ENCODE results near the gene DGLUCY.
"Not testable (repeated sequence)": the region's sequence is repeated elsewhere in the genome, so short reads cannot be mapped to it uniquely, and the experiment has no call there.

Gene DGLUCY

GRCh38 chr14:91112194-91112593 lies 1.7 kb upstream of the DGLUCY start:
- no peak for DNase-seq

DNA sequence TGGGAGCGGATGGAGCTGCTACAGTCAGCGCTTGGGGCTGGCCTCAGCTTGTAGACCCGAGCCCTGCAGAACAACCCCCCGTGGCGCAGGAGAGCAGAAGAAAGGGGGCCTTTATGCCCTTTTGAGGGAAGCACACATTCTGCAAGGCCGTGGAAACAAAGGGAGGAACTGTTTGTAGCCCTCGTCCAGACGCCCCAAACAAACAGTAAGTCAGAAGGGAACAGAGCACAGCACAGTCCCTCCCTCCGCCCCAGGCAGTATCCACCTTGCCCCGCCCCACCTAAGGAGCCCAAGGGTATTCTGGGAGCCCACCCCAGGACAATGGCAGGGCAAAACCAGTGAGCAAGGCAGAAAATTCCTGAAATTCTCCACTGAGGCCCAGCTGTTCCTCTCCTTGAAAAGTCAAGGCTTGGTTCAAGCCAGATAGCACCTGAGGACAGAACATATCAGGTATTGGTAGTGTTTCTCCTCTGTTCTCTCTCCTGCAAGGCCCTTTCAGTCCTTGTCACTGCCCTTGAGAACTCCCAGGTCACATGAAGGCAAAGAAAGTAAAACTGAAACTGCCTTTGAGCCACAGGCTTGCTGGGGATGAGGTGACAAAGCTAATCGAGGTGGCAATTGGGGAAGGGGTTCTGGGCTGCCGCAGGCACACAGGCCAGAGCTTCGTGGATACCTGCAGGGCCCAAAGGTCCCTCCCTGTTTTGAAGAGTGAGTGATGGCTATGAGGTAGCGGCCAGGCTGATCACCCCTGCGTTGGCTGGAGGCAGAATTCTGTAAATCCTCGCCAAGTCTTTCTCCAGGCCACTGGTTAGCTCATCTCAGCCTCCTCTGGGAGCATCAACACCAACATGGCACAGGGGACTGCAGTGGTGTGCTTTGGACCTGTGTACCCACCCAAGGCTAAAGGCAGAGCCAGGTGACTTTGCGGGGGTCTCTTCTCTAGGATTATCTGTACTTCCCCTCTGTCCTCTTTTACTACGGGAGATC lies 499 bp downstream of the DGLUCY start:
- DNase-seq = peak; percentile 86

- no peak for DNase-seq
Observed at GRCh38 chr14:91115986-91116770, 2.3 kb downstream of the DGLUCY start.

DNA sequence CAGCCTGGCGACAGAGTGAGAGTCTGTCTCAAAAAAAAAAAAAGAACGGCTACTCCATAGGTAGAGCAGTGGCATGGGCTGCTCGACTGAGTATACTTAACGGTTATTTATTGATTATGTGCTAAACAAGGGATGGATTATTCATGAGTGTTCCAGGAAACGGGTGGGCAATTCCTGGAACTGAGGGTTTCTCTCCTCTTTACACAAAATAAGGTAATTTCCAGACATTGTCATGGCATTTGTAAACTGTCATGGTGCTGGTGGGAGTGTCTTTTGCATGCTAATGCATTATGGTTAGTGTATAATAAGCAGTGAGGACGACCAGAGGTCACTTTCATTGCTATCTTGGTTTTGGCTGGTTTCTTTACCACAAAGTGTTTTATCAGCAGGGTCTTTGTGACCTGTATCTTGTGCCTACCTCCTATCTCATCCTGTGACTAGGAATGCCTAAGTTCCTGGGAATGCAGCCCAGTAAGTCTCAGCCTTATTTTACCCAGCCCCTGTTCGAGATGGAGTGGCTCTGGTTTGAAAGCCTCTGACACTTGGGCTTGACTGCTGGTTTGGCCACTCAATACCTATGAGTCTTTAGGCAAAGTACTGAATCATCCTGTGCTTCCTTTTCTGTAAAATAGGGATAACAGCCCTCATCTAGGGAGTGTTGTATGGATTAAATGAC lies 3.2 kb downstream of the DGLUCY start:
- no peak for DNase-seq

DNA sequence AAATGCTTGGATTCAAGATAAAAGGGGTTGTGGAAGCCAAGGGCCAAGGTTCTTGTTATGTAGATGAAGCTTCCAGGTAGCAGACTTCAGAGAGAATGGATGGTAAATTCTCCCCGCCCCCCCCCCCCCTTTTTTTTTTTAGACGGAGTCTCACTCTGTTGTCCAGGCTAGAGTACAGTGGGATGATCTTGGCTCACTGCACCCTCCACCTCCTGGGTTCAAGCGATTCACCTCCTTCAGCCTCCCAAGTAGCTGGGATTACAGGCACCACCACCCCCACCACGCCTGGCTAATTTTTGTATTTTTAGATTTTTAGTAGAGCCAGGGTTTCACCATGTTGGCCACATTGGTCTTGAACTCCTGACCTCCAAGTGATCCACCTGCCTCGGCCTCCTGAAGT lies 4.1 kb downstream of the DGLUCY start:
- DNase-seq = no peak

GRCh38 chr14:91118511-91119068 lies 4.7 kb downstream of the DGLUCY start:
- no peak for DNase-seq

DNA sequence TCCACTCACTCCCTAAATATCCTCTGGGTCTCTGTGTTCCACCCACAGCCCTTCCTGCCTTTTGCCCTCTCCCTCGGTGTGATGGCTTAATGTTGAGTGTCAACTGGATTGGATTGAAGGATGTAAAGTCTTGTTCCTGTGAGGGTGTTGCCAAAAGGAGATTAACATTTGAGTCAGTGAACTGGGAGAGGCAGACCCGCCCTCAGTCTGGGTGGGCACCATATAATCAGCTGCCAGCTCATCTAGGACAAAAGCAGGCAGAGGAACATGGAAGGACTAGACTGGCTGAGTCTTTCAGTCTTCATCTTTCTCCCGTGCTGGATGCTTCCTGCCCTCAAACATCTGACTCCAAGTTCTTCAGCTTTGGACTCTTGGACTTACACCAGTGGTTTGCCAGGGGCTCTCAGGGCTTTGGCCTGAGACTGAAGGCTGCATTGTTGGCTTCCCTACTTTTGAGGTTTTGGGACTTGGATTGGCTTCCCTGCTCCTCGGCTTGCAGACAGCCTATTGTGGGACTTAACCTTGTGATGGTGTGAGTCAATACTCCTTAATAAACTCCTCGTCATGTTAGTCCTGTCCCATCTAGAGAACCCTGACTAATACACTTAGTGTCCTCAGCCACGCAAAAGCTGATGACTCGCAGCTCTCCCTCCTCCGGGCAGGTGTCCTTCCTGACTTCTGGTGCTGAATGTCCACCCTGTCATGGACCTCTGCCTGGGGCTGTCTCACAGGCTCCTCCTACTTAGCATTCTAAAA lies 5.9 kb downstream of the DGLUCY start:
- no peak for DNase-seq

DNA sequence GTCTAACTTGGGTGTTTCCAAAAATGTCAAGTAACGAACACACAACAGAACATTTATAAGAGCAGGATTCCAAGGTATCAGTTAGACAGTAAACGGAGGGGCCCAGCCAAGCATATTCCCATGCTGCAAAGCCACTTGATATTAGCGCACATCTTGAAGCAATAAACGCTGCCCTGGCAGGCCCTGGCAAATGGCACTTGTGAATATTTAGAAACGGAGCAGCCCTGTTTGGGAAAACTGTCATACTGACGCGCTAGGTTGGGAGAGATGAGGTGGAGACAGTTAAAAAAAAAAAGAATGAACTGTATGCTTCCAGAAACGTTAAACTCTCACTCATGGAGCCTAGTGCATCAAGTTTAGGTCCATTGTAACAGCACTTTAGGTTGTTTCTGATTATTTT lies 9.3 kb downstream of the DGLUCY start:
- DNase-seq = no peak

- not testable (repeated sequence) for DNase-seq
Observed at GRCh38 chr14:91124406-91125270, 10.8 kb downstream of the DGLUCY start.

GRCh38 chr14:91125271-91125660 lies 11.4 kb downstream of the DGLUCY start:
- no peak for DNase-seq

DNA sequence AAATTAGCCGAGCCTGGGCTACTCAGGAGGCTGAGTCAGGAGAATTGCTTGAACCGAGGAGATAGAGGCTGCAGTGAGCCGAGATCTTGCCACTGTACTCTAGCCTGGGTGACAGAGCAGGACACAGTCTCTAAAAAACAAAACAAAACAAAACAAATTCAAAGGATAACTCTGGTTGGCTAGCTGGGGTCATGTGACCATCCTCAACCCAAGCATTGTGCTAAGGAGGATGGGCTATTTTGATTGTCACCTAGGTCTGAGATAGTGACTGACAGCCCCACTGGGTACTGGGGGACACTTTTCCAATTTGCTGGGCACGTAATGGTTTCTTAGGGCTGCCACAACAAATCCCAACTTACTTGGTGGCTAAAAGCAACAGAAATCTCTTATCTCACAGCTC lies 11.9 kb downstream of the DGLUCY start:
- DNase-seq = no peak

- no peak for DNase-seq
Observed at GRCh38 chr14:91126761-91127160, 12.9 kb downstream of the DGLUCY start.

DNA sequence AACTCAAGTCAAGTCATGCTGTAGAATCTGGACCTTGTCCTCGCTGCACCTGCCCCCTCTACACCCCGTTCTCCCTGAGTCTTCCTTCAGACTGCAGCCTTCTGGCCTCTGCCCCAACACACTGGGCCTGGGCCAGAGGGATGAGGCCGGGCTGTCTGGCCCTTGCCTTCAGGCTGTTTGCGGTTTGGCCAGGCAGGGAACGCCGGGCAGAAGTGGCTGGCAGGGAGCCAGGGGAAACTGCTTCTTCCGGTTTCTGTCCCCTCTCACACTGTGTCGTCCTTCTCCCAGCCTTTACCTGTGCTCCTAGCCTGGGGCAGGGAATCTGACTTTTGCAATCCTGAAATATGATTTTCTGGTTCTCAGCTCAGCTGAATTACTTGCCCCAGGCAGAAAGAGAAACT lies 13.5 kb downstream of the DGLUCY start:
- DNase-seq = peak; percentile 84

DNA sequence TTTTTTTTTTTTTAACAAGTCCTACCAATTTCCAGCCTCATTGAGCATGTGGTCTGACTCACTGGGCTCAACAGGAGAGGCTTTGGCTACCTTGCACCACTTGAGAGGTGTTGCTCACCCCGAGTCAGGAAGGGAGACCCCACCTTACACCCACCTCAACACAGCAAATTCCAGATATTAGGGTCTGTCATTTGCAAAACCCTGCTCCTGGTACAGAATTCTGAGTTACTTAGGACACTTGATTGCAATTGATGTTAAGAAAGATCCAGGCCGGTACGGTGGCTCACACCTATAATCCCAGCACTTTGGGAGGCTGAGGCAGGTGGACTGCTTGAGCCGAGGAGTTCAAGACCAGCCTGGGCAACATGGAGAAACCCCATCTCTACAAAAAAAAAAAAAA lies 14.1 kb downstream of the DGLUCY start:
- DNase-seq = no peak

DNA sequence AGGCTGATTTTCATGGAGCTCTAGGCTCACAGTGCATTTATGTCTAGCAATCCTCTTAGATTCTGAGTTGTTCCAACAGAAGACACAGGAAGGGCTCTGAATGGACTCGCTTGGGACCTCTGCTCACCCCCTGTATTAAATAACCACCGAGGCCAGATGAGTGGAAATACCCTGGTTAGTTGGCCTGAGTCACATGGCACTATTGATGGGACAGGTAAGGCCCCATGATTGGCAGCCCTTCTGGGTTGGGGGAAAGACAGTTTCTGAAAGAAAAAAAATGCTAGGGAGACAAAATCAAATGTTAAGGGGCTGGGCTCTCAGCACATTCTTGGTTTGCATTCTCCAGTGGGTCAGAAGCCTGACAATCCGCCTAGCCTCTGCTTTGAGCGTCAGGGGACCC lies 14.8 kb downstream of the DGLUCY start:
- no peak for DNase-seq

DNA sequence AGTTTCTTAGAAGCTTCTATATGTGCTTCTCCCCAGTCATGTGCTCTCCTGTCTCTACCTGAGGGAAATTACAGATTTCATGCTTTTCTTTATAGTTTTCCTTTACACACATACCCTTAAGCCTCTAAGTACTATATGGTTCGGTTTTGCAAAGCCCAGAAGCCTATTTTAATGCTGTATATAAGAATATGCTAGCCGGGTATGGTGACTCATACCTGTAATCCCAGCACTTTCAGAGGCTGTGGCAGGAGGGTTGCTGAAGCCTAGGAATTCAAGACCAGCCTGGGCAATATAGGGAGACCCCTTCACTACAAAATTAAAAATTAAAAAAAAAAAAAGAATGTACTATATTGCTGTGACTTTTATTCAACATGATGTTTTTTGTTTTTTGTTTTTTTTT lies 15.4 kb downstream of the DGLUCY start:
- no peak for DNase-seq

DNA sequence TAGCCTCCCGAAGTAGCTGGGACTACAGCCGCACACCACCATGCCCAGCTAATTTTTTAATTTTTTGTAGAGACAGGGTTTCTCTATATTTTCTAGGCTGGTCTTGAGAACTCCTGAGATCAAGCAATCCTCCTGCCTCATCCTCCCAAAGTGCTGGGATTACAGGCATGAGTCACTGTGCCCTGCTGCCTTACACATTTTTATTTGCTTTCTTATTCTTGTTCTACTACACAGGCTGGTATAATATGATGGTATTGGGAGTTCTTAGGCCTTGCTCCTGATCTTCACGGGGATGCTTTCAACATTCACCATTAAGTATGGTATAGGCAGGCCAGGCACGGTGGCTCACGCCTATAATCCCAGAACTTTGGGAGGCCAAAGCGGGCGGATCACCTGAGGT lies 21.2 kb downstream of the DGLUCY start:
- DNase-seq = no peak

- no peak for DNase-seq
Observed at GRCh38 chr14:91138511-91139359, 24.9 kb downstream of the DGLUCY start.

- DNase-seq = no peak
Observed at GRCh38 chr14:91139776-91140175, 25.9 kb downstream of the DGLUCY start.

GRCh38 chr14:91140672-91141071 lies 26.8 kb downstream of the DGLUCY start:
- peak; percentile 22 for DNase-seq
